ENCODE data around the gene RPTN. TPM values are rescaled to one million over a fixed set of nuclear protein-coding genes. Genes with fewer than 3 reads are reported as not detected.
A peak's percentile ranks its signal among the peaks of the same experiment; 100 is the strongest.

RPTN gene
- polyA plus RNA-seq, 1 of the 3 experiments (the other 2 are of a cell fraction): not detected

DNA sequence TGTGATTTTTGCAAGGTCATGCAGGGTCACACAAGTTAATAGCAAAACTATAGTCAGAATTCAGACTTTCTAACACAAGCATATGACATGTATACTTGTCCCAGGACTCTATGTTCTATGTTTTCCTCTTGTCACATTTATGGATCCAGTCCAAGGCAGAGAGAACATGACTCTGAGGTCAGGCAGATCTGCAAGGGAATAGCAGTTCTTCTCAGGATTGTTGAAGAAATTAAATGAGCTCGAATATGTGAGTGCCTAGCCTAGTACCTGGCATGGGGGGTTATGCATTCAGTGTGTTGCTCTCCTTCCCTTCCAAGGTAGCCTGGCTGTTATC, 9.5 kb upstream of the RPTN start:
- ChIA-PET CTCF (interaction anchor here (0.8 kb wide), 1 partner anchor 290 kb away, joined by 3 read pairs; no protein-coding TSS in a partner anchor), POLR2A (no interaction called here)
- 20% methylated on average over 1 of the region's 1 CpG for WGBS (ENCODE audit: low lambda C conversion rate)
- Histone ChIP-seq H3K9ac (no peak overlapping the region), H3K4me3 (ENCODE audit: low read depth in 2 of 2, low read length in 1 of 2) (no peak overlapping the region), H4K20me1 (ENCODE audit: insufficient read depth) (no peaks in the 10 kb centered on the region), H2AFZ (ENCODE audit: low read depth) (no peak overlapping the region), H3K36me3 (replicated peaks in 1 of 2; ENCODE audit: control insufficient read depth in 1 of 2, insufficient read depth in 2 of 2, low read length in 1 of 2) (no peaks in the 10 kb centered on the region), H3K79me2 (ENCODE audit: insufficient read depth) (no peaks in the 10 kb centered on the region), H3K4me1 (ENCODE audit: control insufficient read depth in 1 of 2, insufficient read depth in 2 of 2, low read depth in 1 of 2, low read length in 1 of 2) (peaks cover 0 to 6% of the 10 kb centered on the region in 2 experiments; a peak in 2 of 4 replicates), H3K9me3 (no peaks in the 10 kb centered on the region), H3K9me2 (no peaks in the 10 kb centered on the region), H3F3A (replicated peaks; ENCODE audit: insufficient read depth) (peaks cover 1% of the 10 kb centered on the region), H3K4me2 (0 out of 2 replicates have a peak overlapping the region, but pooled peaks have one; percentile 33), H3K27ac (ENCODE audit: low read depth in 2 of 2, low read length in 1 of 2) (no peak overlapping the region), H3K27me3 (ENCODE audit: insufficient read depth) (no peaks in the 10 kb centered on the region)
- DNase-seq: no peak
- no peak for TF ChIP-seq EP300 (IDR thresholded peaks at IDR 0.05; ENCODE audit: borderline replicate concordance in 1 of 2, low read depth in 1 of 2, low read length in 1 of 2)

DNA sequence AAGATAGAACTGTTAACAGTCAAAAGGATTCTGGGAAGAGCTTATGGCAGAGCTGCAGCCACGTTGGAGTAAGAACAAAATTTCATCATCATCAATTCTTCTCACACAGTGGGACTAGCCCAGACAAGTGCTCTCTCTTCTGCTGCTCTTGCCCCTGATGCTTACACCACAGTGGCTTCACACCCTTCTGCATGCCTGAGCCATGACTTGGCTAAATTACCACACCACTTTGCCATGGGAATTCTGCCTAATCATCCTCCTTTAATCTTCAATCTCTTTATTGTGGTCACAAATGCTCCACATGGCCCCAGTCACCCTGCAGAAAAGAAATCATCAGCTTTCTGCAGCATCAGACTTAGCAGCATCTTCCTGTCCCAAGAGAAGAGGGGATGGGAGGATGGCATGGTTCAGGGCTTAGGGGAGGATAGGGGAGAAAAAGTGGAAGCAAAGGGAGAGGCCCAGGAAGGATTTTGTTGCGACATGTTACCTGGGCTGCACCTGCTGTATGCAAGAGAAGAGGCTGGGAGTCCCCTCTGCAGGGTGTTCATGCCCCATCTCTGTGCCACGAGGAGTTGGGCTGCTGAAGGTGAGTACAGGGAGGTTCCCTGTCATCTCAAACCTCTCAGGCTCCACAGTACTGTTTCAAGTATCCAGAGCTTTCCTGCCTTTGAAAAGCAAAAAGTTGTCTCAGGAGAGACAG, 9.0 kb upstream of the RPTN start:
- DNase-seq: no peak
- Histone ChIP-seq H3F3A (replicated peaks; ENCODE audit: insufficient read depth) (peaks cover 6% of the 10 kb centered on the region), H4K20me1 (ENCODE audit: insufficient read depth) (no peaks in the 10 kb centered on the region), H3K79me2 (ENCODE audit: insufficient read depth) (no peaks in the 10 kb centered on the region), H3K9ac (no peak overlapping the region), H3K4me1 (ENCODE audit: control insufficient read depth in 1 of 2, insufficient read depth in 2 of 2, low read depth in 1 of 2, low read length in 1 of 2) (peaks cover 0 to 11% of the 10 kb centered on the region in 2 experiments; a peak in 2 of 4 replicates), H3K4me3 (ENCODE audit: low read depth in 2 of 2, low read length in 1 of 2) (no peak overlapping the region), H3K27me3 (ENCODE audit: insufficient read depth) (no peaks in the 10 kb centered on the region), H3K4me2 (peak overlapping the region; percentile 33; the same call in 1 of the 2 replicates), H2AFZ (ENCODE audit: low read depth) (no peak overlapping the region), H3K27ac (ENCODE audit: low read depth in 2 of 2, low read length in 1 of 2) (no peak overlapping the region; a peak in 1 of 4 replicates), H3K9me2 (no peaks in the 10 kb centered on the region), H3K36me3 (replicated peaks in 1 of 2; ENCODE audit: control insufficient read depth in 1 of 2, insufficient read depth in 2 of 2, low read length in 1 of 2) (no peaks in the 10 kb centered on the region), H3K9me3 (no peaks in the 10 kb centered on the region)
- POLR2A ChIA-PET: no interaction called here
- CTCF ChIA-PET: interaction anchor here (0.8 kb wide), 1 partner anchor 291 kb away, joined by 3 read pairs; no protein-coding TSS in a partner anchor
- TF ChIP-seq SIN3A (IDR thresholded peaks at IDR 0.05; ENCODE audit: borderline replicate concordance, low read depth, low read length): no peak
- TF ChIP-seq, protein P1, sequence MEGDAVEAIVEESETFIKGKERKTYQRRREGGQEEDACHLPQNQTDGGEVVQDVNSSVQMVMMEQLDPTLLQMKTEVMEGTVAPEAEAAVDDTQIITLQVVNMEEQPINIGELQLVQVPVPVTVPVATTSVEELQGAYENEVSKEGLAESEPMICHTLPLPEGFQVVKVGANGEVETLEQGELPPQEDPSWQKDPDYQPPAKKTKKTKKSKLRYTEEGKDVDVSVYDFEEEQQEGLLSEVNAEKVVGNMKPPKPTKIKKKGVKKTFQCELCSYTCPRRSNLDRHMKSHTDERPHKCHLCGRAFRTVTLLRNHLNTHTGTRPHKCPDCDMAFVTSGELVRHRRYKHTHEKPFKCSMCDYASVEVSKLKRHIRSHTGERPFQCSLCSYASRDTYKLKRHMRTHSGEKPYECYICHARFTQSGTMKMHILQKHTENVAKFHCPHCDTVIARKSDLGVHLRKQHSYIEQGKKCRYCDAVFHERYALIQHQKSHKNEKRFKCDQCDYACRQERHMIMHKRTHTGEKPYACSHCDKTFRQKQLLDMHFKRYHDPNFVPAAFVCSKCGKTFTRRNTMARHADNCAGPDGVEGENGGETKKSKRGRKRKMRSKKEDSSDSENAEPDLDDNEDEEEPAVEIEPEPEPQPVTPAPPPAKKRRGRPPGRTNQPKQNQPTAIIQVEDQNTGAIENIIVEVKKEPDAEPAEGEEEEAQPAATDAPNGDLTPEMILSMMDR (IDR thresholded peaks at IDR 0.05): no peak
- peak; percentile 64 for TF ChIP-seq TCF12 (IDR thresholded peaks at IDR 0.05)
- TF ChIP-seq NFIC (IDR thresholded peaks at IDR 0.05; ENCODE audit: borderline replicate concordance): 0 out of 2 replicates have a peak, but pooled peaks have one; percentile 14
- TF ChIP-seq CHD2 (IDR thresholded peaks at IDR 0.05; ENCODE audit: low read length, partially characterized antibody): no peak
- TF ChIP-seq TEAD4 (IDR thresholded peaks at IDR 0.05; ENCODE audit: borderline replicate concordance, insufficient read depth): 0 out of 2 replicates have a peak, but pooled peaks have one; percentile 24
- TF ChIP-seq FOSL2 (IDR thresholded peaks at IDR 0.05; ENCODE audit: borderline replicate concordance, low read depth): peak; percentile 27; the same call in 1 of the 2 replicates
- TF ChIP-seq, protein P2, sequence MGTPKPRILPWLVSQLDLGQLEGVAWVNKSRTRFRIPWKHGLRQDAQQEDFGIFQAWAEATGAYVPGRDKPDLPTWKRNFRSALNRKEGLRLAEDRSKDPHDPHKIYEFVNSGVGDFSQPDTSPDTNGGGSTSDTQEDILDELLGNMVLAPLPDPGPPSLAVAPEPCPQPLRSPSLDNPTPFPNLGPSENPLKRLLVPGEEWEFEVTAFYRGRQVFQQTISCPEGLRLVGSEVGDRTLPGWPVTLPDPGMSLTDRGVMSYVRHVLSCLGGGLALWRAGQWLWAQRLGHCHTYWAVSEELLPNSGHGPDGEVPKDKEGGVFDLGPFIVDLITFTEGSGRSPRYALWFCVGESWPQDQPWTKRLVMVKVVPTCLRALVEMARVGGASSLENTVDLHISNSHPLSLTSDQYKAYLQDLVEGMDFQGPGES (IDR thresholded peaks at IDR 0.05; ENCODE audit: low read depth, low read length): no peak
- peak in 1 of 2 experiments; percentile 43; a peak in 1 of 4 replicates for TF ChIP-seq EP300 (IDR thresholded peaks at IDR 0.05; ENCODE audit: borderline replicate concordance in 1 of 2, low read depth in 1 of 2, low read length in 1 of 2)
- TF ChIP-seq, protein P3, sequence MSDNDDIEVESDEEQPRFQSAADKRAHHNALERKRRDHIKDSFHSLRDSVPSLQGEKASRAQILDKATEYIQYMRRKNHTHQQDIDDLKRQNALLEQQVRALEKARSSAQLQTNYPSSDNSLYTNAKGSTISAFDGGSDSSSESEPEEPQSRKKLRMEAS (IDR thresholded peaks at IDR 0.05; ENCODE audit: low read depth): 0 out of 2 replicates have a peak, but pooled peaks have one; percentile 23
- no peak for TF ChIP-seq YY1 (IDR thresholded peaks at IDR 0.05; ENCODE audit: low read depth)
- TF ChIP-seq NRF1 (IDR thresholded peaks at IDR 0.05; ENCODE audit: low read depth, low read length): no peak
- TF ChIP-seq, protein P4, sequence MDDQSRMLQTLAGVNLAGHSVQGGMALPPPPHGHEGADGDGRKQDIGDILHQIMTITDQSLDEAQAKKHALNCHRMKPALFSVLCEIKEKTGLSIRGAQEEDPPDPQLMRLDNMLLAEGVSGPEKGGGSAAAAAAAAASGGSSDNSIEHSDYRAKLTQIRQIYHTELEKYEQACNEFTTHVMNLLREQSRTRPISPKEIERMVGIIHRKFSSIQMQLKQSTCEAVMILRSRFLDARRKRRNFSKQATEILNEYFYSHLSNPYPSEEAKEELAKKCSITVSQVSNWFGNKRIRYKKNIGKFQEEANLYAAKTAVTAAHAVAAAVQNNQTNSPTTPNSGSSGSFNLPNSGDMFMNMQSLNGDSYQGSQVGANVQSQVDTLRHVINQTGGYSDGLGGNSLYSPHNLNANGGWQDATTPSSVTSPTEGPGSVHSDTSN (IDR thresholded peaks at IDR 0.05): peak; percentile 43; the same call in 1 of the 2 replicates
- peak; percentile 58 for TF ChIP-seq JUND (IDR thresholded peaks at IDR 0.05)
- 10% methylated on average over 3 of the region's 3 CpGs for WGBS (ENCODE audit: low lambda C conversion rate)

All from SK-N-SH (cell line).